ENCODE measurements around the gene PRKG1.

DNA sequence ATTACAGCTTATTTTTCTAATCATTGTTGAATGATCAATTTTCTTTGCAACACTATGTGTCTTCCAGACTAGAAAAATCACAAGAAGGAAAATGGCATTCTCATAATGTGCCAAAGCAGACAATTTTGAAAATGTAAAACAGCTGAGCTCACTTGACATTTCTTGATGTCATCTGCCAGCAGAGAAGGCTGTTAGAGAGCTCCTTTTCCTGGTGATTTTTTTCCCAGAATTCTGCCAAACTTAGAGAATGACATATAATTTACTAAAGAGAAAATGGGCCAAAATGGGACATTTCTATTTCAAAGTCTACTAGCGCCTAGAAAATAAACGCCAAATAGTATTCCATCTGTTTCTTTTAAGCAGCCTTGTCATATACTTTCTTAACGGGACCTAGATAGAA lies 714.0 kb downstream of the PRKG1 start:
- TF ChIP-seq, protein P1, sequence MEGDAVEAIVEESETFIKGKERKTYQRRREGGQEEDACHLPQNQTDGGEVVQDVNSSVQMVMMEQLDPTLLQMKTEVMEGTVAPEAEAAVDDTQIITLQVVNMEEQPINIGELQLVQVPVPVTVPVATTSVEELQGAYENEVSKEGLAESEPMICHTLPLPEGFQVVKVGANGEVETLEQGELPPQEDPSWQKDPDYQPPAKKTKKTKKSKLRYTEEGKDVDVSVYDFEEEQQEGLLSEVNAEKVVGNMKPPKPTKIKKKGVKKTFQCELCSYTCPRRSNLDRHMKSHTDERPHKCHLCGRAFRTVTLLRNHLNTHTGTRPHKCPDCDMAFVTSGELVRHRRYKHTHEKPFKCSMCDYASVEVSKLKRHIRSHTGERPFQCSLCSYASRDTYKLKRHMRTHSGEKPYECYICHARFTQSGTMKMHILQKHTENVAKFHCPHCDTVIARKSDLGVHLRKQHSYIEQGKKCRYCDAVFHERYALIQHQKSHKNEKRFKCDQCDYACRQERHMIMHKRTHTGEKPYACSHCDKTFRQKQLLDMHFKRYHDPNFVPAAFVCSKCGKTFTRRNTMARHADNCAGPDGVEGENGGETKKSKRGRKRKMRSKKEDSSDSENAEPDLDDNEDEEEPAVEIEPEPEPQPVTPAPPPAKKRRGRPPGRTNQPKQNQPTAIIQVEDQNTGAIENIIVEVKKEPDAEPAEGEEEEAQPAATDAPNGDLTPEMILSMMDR (IDR thresholded peaks at IDR 0.05) = no peak
- no peak for TF ChIP-seq ZFX (IDR thresholded peaks at IDR 0.05; ENCODE audit: borderline replicate concordance)
